Thyroid gland (tissue), 4 donors: ENCODE measurements around the gene KCNQ1. TPM values are rescaled to one million over a fixed set of nuclear protein-coding genes. Genes with fewer than 3 reads are reported as not detected.

Experiments
- DNase-seq, 2 donors: peaks; one replicate each; pipeline ENCODE4 v3.0.0-alpha.2; 2019
- H3K27ac ChIP-seq, 3 donors: fragments of 200-600 bp; sonication (generic); 1 replicate in 2 of 3; 2 replicates in 1 of 3; pipeline ENCODE4 v1.5.1; 2016 to 2019; ENCODE audit warnings: mild to moderate bottlenecking in 1 of 3, moderate library complexity in 1 of 3
- H3K27me3 ChIP-seq: fragments of 200-600 bp; sonication (generic); one replicate; pipeline ENCODE4 v1.5.1; 2019
- H3K36me3 ChIP-seq, 2 donors: fragments of 200-600 bp; sonication (generic); one replicate each; pipeline ENCODE4 v1.5.1; 2016 to 2019
- H3K4me1 ChIP-seq, 2 donors: fragments of 200-600 bp; sonication (generic); one replicate each; pipeline ENCODE4 v1.5.1; 2017 to 2019
- H3K4me3 ChIP-seq, 3 donors: fragments of 200-600 bp; sonication (generic); replicated peaks in 1 of 3; 1 replicate in 2 of 3; 2 replicates in 1 of 3; pipeline ENCODE4 v1.5.1; 2016; ENCODE audit warnings: mild to moderate bottlenecking in 1 of 3
- H3K9me3 ChIP-seq: fragments of 200-600 bp; sonication (generic); one replicate; pipeline ENCODE4 v1.5.1; 2017
- POLR2A ChIP-seq, 2 donors: fragments of 450-650 bp; IDR thresholded peaks; one replicate each; pipeline ENCODE4 v1.6.1; 2017; ENCODE audit warnings: antibody characterized with exemption in 2 of 2, mild to moderate bottlenecking in 2 of 2, moderate library complexity in 1 of 2
- WGBS, 2 donors: methylation state at CpG; one replicate each; pipeline ENCODE4 v1.1.5; 2017; 5-methylcytosine and 5-hydroxymethylcytosine counted together
- intact Hi-C: fragments of 100-400 bp; cut with DNase I; formaldehyde crosslinking; loops from one replicate; pipeline ENCODE4 v1.15.1; 2023
- total RNA-seq, 4 donors: library from RNA; depleted of rRNA; stranded (reverse); fragments of >200 nt; gene quantifications; one replicate each; pipeline ENCODE4 v1.2.3, GENCODE V29; 2016
- TF ChIP-seq, protein P1 (sequence below), 6 experiments: fragments of 200-600 bp in 3 of 6; fragments of 450-650 bp in 3 of 6; sonication (generic) in 3 of 6; IDR thresholded peaks; one replicate each; pipeline ENCODE4 v1.5.1; 2016 to 2019; ENCODE audit warnings: antibody characterized with exemption in 6 of 6, mild to moderate bottlenecking in 2 of 6, inconsistent platforms in 1 of 6, moderate library complexity in 1 of 6

The KCNQ1 gene
- total RNA-seq, 4 donors from 2014 or later, result 51.3 to 103 (median 97.8) TPM

DNA sequence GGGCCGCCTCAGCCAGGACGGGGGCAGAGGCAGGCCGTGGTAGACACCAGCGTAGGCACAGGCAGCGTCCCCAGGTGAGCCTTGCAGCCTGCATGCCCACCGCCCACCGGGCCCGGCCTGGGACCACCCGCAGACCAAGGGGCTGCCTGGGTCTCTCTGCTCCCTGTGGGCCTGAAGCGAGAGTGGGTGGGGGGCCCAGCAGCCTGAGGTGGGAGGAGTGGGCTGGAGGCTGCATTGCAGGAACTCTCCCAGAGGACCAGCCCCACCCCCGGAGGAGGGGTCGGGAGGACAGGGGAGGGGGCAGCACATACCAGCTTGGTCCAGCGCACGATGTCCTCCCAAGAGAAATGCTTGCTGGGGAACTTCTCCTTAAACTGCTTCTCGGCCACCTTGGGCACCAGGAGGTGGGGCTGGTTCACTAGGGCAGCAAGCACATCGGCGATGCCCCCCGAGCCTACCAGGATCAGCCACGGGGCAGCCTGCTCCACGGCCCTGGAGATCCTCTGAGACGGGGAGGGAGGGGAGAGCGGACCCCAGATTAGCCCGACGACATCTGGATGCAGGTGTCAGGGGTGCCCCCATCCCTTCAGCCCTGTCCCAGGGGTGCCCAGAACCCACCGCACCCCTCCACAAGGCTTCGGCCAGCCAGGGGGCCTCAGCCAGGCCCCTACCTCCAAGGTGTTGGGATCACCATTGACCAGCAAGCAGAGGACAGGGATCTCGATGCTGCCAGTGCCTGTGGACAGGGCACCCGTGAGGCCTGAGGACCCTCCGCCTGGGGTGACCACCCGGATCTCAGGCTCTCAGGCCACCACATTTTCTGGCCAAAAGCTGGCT lies 26.7 kb upstream of the KCNQ1 start:
- no peaks in the 10 kb centered on the region for H3K27me3 ChIP-seq
- H3K27ac ChIP-seq, result no peak overlapping the region
- no peak for TF ChIP-seq POLR2A (IDR thresholded peaks at IDR 0.05)
- TF ChIP-seq, protein P1, sequence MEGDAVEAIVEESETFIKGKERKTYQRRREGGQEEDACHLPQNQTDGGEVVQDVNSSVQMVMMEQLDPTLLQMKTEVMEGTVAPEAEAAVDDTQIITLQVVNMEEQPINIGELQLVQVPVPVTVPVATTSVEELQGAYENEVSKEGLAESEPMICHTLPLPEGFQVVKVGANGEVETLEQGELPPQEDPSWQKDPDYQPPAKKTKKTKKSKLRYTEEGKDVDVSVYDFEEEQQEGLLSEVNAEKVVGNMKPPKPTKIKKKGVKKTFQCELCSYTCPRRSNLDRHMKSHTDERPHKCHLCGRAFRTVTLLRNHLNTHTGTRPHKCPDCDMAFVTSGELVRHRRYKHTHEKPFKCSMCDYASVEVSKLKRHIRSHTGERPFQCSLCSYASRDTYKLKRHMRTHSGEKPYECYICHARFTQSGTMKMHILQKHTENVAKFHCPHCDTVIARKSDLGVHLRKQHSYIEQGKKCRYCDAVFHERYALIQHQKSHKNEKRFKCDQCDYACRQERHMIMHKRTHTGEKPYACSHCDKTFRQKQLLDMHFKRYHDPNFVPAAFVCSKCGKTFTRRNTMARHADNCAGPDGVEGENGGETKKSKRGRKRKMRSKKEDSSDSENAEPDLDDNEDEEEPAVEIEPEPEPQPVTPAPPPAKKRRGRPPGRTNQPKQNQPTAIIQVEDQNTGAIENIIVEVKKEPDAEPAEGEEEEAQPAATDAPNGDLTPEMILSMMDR (IDR thresholded peaks at IDR 0.05), result no peak
- H3K4me1 ChIP-seq, result peaks cover 0 to 13% of the 10 kb centered on the region in 2 donors
- no peak for DNase-seq
- no peaks in the 10 kb centered on the region for H3K9me3 ChIP-seq
- intact Hi-C loops, result no loop called here
- WGBS, 2 donors, result 82 to 83% methylated on average over 16 to 28 of the region's 30 CpGs
- H3K4me3 ChIP-seq, result no peak overlapping the region
- no peaks in the 10 kb centered on the region for H3K36me3 ChIP-seq

- no peak for TF ChIP-seq POLR2A (IDR thresholded peaks at IDR 0.05)
- TF ChIP-seq, protein P1 (IDR thresholded peaks at IDR 0.05), result no peak
- H3K27ac ChIP-seq, result no peak overlapping the region
- 81 to 90% methylated on average over 17 to 21 of the region's 21 CpGs for WGBS, 2 donors
- no peak overlapping the region for H3K4me3 ChIP-seq
- no peak for DNase-seq
- H3K9me3 ChIP-seq, result no peaks in the 10 kb centered on the region
- no peaks in the 10 kb centered on the region for H3K36me3 ChIP-seq
- H3K4me1 ChIP-seq, result peaks cover 0 to 13% of the 10 kb centered on the region in 2 donors
- intact Hi-C loops, result no loop called here
- no peaks in the 10 kb centered on the region for H3K27me3 ChIP-seq
Measured at GRCh38 chr11:2418693-2419360, 26.0 kb upstream of the KCNQ1 start.

- no peak overlapping the region for H3K27ac ChIP-seq
- H3K36me3 ChIP-seq, result no peaks in the 10 kb centered on the region
- DNase-seq, result peak; percentile 77 to 80
- no peak for TF ChIP-seq POLR2A (IDR thresholded peaks at IDR 0.05)
- TF ChIP-seq, protein P1 (IDR thresholded peaks at IDR 0.05), result peak; percentile 48 to 83 (median 72)
- WGBS, 2 donors, result 31 to 46% methylated on average over 18 to 27 of the region's 36 CpGs
- H3K27me3 ChIP-seq, result no peaks in the 10 kb centered on the region
- no peaks in the 10 kb centered on the region for H3K9me3 ChIP-seq
- peaks cover 0 to 13% of the 10 kb centered on the region in 2 donors for H3K4me1 ChIP-seq
- no peak overlapping the region for H3K4me3 ChIP-seq
- intact Hi-C loops, result loop anchor here (2.0 kb wide), 2 partner anchors 115 to 223 kb away; no protein-coding TSS in a partner anchor
Measured at GRCh38 chr11:2419638-2420501, 24.9 kb upstream of the KCNQ1 start.

DNA sequence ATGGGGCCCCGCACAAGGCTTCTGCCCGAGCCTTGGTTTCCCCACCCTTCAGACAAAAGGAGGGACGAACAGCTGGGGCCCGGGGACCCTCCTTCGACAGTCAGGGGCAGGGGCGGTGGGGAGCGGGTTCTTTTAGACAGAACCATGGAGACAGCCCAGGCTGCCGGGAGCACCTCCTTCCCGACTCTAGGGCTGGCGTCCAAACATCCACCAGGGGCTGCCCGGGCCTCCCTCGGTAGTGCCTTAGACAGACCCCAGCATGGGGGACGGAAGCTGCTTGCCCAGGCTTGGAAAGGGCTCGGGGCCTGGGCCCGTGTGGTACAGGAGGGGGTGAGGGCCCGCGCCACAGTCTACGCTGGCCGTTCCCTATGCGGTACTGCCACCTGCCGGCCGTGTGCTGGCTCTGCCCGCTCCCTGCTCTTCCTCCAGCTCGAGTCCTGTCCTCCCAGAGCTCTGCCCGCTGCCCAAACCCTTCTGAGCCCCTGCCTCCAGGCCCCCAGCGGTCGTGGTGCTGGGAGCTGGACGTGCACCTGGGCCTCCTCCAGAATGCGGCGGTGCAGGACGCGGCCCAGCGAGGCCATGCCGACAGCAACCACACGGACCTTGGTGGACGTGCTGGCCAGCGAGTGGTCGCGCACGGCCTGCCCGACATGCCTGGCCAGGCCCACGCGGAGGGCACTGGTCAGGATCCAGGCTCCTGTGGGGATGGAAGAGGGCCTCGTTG lies 24.1 kb upstream of the KCNQ1 start:
- no peak for TF ChIP-seq POLR2A (IDR thresholded peaks at IDR 0.05)
- TF ChIP-seq, protein P1 (IDR thresholded peaks at IDR 0.05), result peak; percentile 71 to 95 (median 90)
- intact Hi-C loops, result loop anchor here (2.0 kb wide), 2 partner anchors 116 to 224 kb away; no protein-coding TSS in a partner anchor
- DNase-seq, result peak; percentile 69 to 71
- Histone ChIP-seq H3K9me3 (no peaks in the 10 kb centered on the region), H3K4me3 (no peak overlapping the region), H3K36me3 (no peaks in the 10 kb centered on the region), H3K27me3 (no peaks in the 10 kb centered on the region), H3K27ac (no peak overlapping the region), H3K4me1 (peaks cover 0 to 13% of the 10 kb centered on the region in 2 donors)
- 10% methylated on average over 21 of the region's 44 CpGs; no CpG with 5 or more reads in 1 of the 2 donors for WGBS, 2 donors
